Measurements from ENCODE around the gene CEP55.

GRCh38 chr10:93518531-93518930 is 22.1 kb downstream of the CEP55 start:
- TF ChIP-seq CTCF (IDR thresholded peaks at IDR 0.05) (no peak), POLR2A (IDR thresholded peaks at IDR 0.05) (no peak), POLR2AphosphoS5 (IDR thresholded peaks at IDR 0.05) (no peak)

Measured in sigmoid colon (tissue), 4 donors.